22Rv1 (cell line): ENCODE results near the gene C4A.

ENCODE experiments used
- H3K27ac ChIP-seq: fragments of 450-650 bp; 2 replicates; pipeline ENCODE4 v1.5.1; 2017
- ZFX ChIP-seq: fragments of 450-650 bp; IDR thresholded peaks from 2 replicates; pipeline ENCODE4 v1.6.1; 2017; ENCODE audit warnings: antibody characterized with exemption, borderline replicate concordance
- TF ChIP-seq, protein P1 (sequence below): fragments of 450-650 bp; IDR thresholded peaks from 2 replicates; pipeline ENCODE4 v1.5.1; 2017; ENCODE audit warnings: mild to moderate bottlenecking

C4A gene

DNA sequence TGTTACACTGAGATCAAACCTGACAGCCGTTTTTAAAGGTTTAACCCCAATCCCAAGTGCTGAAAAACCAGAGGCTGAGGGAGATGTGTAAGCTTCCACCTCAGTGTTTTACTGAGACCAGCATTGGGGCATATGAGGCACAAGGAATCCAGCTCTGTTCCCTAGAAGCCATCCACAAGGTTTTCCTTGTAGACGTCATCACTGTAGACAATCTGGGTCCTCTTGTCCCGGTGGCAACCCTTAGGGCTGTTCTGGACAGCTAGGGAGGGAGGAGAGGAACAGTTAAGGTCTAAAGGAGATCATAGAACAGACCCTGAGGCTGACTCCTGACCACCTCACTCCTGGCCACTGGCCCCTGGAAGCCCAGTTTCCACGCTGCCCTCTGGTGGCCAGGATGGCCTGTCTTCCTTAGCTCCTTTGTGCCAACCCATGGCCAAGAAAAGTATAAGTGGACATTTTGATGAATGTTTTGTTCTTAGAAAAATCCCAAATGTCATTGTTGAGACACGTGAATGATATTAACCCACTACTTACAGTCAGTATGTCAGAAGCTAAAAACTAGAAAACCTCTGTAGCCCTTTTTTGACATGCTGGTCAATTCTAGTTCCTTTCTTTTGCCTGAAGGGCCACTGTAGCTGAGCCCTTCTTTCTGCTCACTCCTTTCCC, 29.6 kb upstream of the C4A start:
- no peak overlapping the region for H3K27ac ChIP-seq
- TF ChIP-seq, protein P1, sequence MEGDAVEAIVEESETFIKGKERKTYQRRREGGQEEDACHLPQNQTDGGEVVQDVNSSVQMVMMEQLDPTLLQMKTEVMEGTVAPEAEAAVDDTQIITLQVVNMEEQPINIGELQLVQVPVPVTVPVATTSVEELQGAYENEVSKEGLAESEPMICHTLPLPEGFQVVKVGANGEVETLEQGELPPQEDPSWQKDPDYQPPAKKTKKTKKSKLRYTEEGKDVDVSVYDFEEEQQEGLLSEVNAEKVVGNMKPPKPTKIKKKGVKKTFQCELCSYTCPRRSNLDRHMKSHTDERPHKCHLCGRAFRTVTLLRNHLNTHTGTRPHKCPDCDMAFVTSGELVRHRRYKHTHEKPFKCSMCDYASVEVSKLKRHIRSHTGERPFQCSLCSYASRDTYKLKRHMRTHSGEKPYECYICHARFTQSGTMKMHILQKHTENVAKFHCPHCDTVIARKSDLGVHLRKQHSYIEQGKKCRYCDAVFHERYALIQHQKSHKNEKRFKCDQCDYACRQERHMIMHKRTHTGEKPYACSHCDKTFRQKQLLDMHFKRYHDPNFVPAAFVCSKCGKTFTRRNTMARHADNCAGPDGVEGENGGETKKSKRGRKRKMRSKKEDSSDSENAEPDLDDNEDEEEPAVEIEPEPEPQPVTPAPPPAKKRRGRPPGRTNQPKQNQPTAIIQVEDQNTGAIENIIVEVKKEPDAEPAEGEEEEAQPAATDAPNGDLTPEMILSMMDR = peak; percentile 87
- no peak for TF ChIP-seq ZFX

DNA sequence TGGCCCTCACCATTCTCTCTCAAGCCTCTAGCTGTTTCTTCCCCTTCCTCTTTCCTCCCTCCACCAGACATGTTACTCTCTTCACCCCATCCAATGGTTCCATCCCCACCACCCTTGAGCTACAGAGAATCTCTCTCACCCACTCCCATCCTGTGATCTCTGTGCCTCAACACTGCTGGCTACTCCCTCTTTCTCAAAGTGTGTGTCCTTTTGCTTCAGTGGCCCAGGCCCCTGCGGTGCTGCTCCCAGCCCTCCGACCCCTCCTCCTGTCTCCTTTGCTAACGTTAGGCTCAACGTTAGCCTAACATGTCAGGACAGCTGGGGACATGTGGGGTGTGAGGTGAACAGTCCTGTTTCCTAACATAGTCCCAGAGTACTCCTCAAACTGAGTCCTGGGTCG, 29.0 kb upstream of the C4A start:
- H3K27ac ChIP-seq = no peak overlapping the region
- TF ChIP-seq, protein P1 = no peak
- no peak for TF ChIP-seq ZFX

DNA sequence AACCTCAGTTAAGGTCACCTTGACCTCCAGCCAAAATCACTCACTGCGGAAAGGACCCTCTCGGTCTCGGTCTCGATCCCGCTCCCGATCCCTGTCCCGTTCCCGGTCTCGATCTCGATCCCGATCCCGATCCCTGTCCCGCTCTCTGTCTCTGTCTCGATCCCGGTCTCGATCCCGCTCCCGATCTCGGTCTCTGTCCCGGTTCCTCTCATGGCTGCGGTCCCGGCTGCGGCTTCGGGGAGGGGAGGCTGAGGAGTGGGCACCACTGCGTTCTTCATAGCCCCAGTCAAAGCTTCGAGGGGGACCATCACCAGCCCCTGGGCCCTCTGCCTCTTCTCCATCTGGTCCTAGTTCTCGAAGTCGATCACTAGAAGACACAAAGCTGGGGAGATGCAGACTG, 27.3 kb upstream of the C4A start:
- TF ChIP-seq, protein P1 = no peak
- no peak for TF ChIP-seq ZFX
- no peak overlapping the region for H3K27ac ChIP-seq

DNA sequence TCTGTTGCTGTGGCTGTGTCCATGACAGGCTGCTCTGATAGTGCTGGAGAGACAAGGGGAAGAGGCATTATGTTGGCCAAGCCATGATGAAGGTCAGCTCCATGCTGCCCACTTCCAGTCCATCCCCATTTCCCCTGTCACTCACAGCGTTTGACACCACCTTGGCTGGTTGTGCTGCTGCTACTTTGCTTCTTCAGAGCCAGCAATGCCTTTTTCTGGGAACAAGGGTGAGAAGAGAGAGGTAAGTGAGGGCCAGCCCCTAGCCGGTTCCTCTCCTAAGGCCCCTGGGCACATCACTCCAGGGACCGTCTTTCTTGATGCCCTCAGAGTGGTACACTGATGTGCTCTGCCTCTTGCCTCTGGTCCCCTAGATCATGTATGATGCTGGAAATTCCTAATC, 25.1 kb upstream of the C4A start:
- no peak for TF ChIP-seq ZFX
- TF ChIP-seq, protein P1 = no peak

DNA sequence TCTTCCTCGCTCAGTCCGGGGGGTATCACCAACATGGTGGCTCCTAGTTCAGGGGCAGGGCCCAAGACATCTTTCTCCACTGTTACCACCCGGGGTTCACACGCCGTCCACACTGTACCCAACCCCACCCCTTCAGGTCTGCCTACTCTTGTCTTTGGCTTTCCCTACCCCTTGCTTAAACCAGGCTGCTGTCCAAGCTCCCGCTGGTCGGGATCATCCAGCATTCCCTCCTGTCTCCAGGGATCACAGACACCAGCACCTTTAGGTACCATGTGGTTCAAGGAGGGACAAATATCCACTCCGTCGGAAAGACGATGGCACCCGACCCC, 23.5 kb upstream of the C4A start:
- H3K27ac ChIP-seq = peak overlapping the region; percentile 72
- TF ChIP-seq, protein P1 = no peak
- TF ChIP-seq ZFX = no peak

More for the DNA sequence above, 25.1 kb upstream of the C4A start:
- no peak overlapping the region for H3K27ac ChIP-seq

DNA sequence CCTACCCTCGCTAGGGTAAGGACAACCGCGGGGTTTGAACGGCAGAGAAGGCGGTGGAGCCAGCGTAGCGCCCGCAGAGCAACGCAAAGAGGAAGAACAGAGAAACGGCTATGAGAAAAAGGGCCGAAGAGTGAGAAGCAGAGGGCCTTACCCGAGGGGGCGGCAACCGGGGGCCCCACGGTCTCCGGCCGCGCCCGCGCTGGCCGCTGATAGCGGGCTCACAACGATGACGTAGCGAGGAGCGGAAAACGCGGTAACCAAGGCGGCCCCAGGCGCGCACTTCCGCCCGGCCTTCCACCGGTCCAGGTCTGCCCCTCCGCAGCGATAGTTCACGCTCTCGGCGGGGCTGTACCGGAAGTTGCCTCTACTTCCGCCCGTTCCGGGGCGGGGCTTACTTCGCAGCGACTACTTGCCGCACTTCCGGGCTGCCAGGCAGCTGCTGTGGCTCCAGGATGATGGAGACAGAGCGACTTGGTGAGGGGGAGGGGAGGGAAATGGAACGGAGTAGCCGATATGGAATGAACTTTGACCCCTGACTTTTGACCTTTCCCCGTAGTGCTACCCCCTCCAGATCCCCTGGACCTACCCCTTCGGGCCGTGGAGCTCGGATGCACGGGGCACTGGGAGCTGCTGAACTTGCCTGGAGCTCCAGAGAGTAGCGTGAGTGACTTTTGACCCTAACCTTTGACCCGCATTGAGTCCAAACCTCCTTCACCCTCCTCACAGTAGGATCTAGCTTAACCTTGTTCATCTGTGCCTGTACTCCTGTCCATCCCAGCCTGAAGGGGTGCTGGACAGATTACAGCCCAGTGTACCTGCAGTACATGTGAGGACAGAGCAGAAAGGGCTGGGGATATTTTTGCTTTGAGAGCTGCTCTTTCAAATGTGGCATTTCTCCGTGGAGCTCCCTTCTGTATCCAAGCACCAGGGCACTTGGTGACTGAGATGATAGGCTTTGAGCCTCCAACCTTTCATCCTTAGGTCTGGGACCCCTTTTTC, 22.8 kb upstream of the C4A start, which contains the start of the genes NELFE and SKIC2:
NELFE (minus strand) TSS at position 231 of the 999 bp plus-strand sequence. CDS start 525 bp downstream, outside the sequence.
SKIC2 (plus strand) TSS at position 435 of the 999 bp plus-strand sequence; CDS start at position 453, 18 bp downstream.
- TF ChIP-seq, protein P1 = no peak
- TF ChIP-seq ZFX = no peak
- H3K27ac ChIP-seq = peak within 1 kb of the TSS; percentile 72
